NCI-H128 (cell line): ENCODE measurements around the gene KLRB1.
"Not testable (repeated sequence)": the region's sequence is repeated elsewhere in the genome, so short reads cannot be mapped to it uniquely, and the experiment has no call there.

Experiments
- DNase-seq: peaks from one replicate; lab custom pipeline; 2025; ENCODE audit not compliant: unreplicated experiment; lab: John Stamatoyannopoulos, UW

The KLRB1 gene

GRCh38 chr12:9625019-9625418, 17.3 kb upstream of the KLRB1 start:
- no peak for DNase-seq

- DNase-seq: no peak
These were observed 11.9 kb upstream of the KLRB1 start for GRCh38 chr12:9619411-9620179.

- not testable (repeated sequence) for DNase-seq
These were observed 11.2 kb upstream of the KLRB1 start for GRCh38 chr12:9618906-9619305.

GRCh38 chr12:9617124-9617523, 9.4 kb upstream of the KLRB1 start:
- no peak for DNase-seq

GRCh38 chr12:9615420-9616136, 7.9 kb upstream of the KLRB1 start:
- DNase-seq: no peak

- not testable (repeated sequence) for DNase-seq
These were observed 2.9 kb upstream of the KLRB1 start for GRCh38 chr12:9610606-9611005.

- DNase-seq: no peak
These were observed 862 bp downstream of the KLRB1 start for GRCh38 chr12:9606736-9607372.

- no peak for DNase-seq
These were observed 1.5 kb downstream of the KLRB1 start for GRCh38 chr12:9606247-9606646.

- DNase-seq: no peak
These were observed 2.2 kb downstream of the KLRB1 start for GRCh38 chr12:9605483-9605882.

GRCh38 chr12:9604287-9604686, 3.4 kb downstream of the KLRB1 start:
- no peak for DNase-seq

GRCh38 chr12:9600426-9600825, 7.3 kb downstream of the KLRB1 start:
- DNase-seq: not testable (repeated sequence)

- no peak for DNase-seq
These were observed 9.4 kb downstream of the KLRB1 start for GRCh38 chr12:9598363-9598762.

GRCh38 chr12:9597365-9597764, 10.4 kb downstream of the KLRB1 start:
- DNase-seq: no peak

GRCh38 chr12:9590441-9590840, 17.3 kb downstream of the KLRB1 start:
- DNase-seq: no peak

GRCh38 chr12:9588749-9589148, 19.0 kb downstream of the KLRB1 start:
- no peak for DNase-seq

- DNase-seq: no peak
These were observed 19.6 kb downstream of the KLRB1 start for GRCh38 chr12:9587987-9588600.

- DNase-seq: not testable (repeated sequence)
These were observed 30.0 kb downstream of the KLRB1 start for GRCh38 chr12:9577729-9578128.

GRCh38 chr12:9567151-9567550, 40.6 kb downstream of the KLRB1 start:
- DNase-seq: not testable (repeated sequence)

GRCh38 chr12:9566113-9566512, 41.6 kb downstream of the KLRB1 start:
- not testable (repeated sequence) for DNase-seq

- DNase-seq: not testable (repeated sequence)
These were observed 43.3 kb downstream of the KLRB1 start for GRCh38 chr12:9564418-9564817.

GRCh38 chr12:9562841-9563453, 44.8 kb downstream of the KLRB1 start:
- not testable (repeated sequence) for DNase-seq
